HCT116 (cell line): ENCODE results near the gene TUBGCP5. TPM values are rescaled to one million over a fixed set of nuclear protein-coding genes. Genes with fewer than 3 reads are reported as not detected.

Source experiments
- ATAC-seq: fragments of 200-7000 bp; cut with Tn5 transposase; 2 replicates; pipeline ENCODE4 v1.9.1; 2020; ENCODE audit warnings: mild to moderate bottlenecking, moderate library complexity
- BruUV-seq: library from RNA; stranded (reverse); fragments of 400-500 nt; replicated peaks from 2 replicates; lab custom pipeline; 2021; lab: Mats Ljungman, UMichigan
- CTCF ChIA-PET: fragments of 300-600 bp; sonication (Branson Sonifier 250); formaldehyde crosslinking; loops from one replicate; lab custom pipeline; 2021; ENCODE audit warnings: antibody characterized with exemption; lab: Charles Lee
- POLR2A ChIA-PET: fragments of 300-600, 350-600 bp; sonication (Branson Sonifier 250); formaldehyde crosslinking; loops from one replicate; lab custom pipeline; 2021; ENCODE audit warnings: antibody characterized with exemption; lab: Charles Lee
- RAD21 ChIA-PET, 2 experiments: fragments of 300-600 bp; sonication (Branson Sonifier 250); formaldehyde crosslinking; loops; one replicate each; lab custom pipeline; 2023; ENCODE audit warnings: low total read pairs in 2 of 2; ENCODE audit not compliant: uncharacterized antibody in 2 of 2, unreplicated experiment in 2 of 2, low non-redundant PET in 1 of 2; lab: Charles Lee
- DNase-seq: peaks from one replicate; pipeline ENCODE4 v3.0.0-alpha.2; 2010; ENCODE audit warnings: low read depth, low spot score
- H2AFZ ChIP-seq: fragments of 200-600 bp; shearing (Covaris generic), sonication (generic); 2 replicates; pipeline ENCODE4 v1.6.1; 2017; ENCODE audit warnings: low read depth, mixed run types, mixed read lengths, antibody characterized with exemption, low read length; ENCODE audit not compliant: poor library complexity, severe bottlenecking
- H3K27ac ChIP-seq: 2 replicates; pipeline ENCODE4 v1.5.1; 2012; ENCODE audit warnings: low read depth, low read length
- H3K27me3 ChIP-seq: fragments of 200-600 bp; sonication (generic); 2 replicates; pipeline ENCODE4 v1.6.1; 2016; ENCODE audit warnings: mixed run types, low read length, mixed read lengths; ENCODE audit not compliant: insufficient read depth
- H3K36me3 ChIP-seq, 2 experiments: fragments of 200-500 bp in 1 of 2; fragments of 200-600 bp in 1 of 2; sonication (Bioruptor generic) in 1 of 2; sonication (generic) in 1 of 2; 2 replicates each; pipeline versions ENCODE4 v1.5.1 to v1.6.1; 2014 to 2016; ENCODE audit warnings: low read length in 2 of 2, inconsistent platforms in 1 of 2, mixed read lengths in 1 of 2, mixed run types in 1 of 2; ENCODE audit not compliant: insufficient read depth in 2 of 2, control insufficient read depth in 1 of 2
- H3K4me1 ChIP-seq, 2 experiments: fragments of 200-600 bp in 1 of 2; sonication (generic) in 1 of 2; 2 replicates each; pipeline versions ENCODE4 v1.5.1 to v1.6.1; 2012 to 2017; ENCODE audit warnings: low read length in 2 of 2, inconsistent platforms in 1 of 2, mild to moderate bottlenecking in 1 of 2, mixed read lengths in 1 of 2, mixed run types in 1 of 2, moderate library complexity in 1 of 2; ENCODE audit not compliant: insufficient read depth in 2 of 2, control insufficient read depth in 1 of 2
- H3K4me2 ChIP-seq: fragments of 200-600 bp; sonication (generic); 2 replicates; pipeline ENCODE4 v1.6.1; 2017; ENCODE audit warnings: mixed run types, low read length, mixed read lengths
- H3K4me3 ChIP-seq, 2 experiments: fragments of 200-600 bp in 1 of 2; sonication (generic) in 1 of 2; replicated peaks in 1 of 2; 2 replicates each; pipeline ENCODE4 v1.5.1; 2011 to 2016; ENCODE audit warnings: low read length in 2 of 2, control low read depth in 1 of 2, low read depth in 1 of 2, mild to moderate bottlenecking in 1 of 2, mixed read lengths in 1 of 2, mixed run types in 1 of 2
- H3K79me2 ChIP-seq: fragments of 200-600 bp; sonication (generic); 2 replicates; pipeline ENCODE4 v1.6.1; 2017; ENCODE audit warnings: mild to moderate bottlenecking, mixed run types, low read length, moderate library complexity, mixed read lengths; ENCODE audit not compliant: insufficient read depth
- H3K9ac ChIP-seq: fragments of 200-600 bp; sonication (generic); 2 replicates; pipeline ENCODE4 v1.6.1; 2016; ENCODE audit warnings: low read length, mixed read lengths
- H3K9me2 ChIP-seq: fragments of 200-600 bp; sonication (generic), shearing (Covaris generic); 2 replicates; pipeline ENCODE4 v1.6.1; 2017; ENCODE audit warnings: mixed run types, mild to moderate bottlenecking, moderate library complexity; ENCODE audit not compliant: insufficient read depth
- H3K9me3 ChIP-seq, 2 experiments: fragments of 200-500 bp in 1 of 2; fragments of 200-600 bp in 1 of 2; sonication (Bioruptor generic) in 1 of 2; sonication (generic) in 1 of 2; 2 replicates each; pipeline ENCODE4 v1.6.1; 2014 to 2017; ENCODE audit warnings: low read length in 2 of 2, mixed read lengths in 2 of 2, inconsistent platforms in 1 of 2, low read depth in 1 of 2, mild to moderate bottlenecking in 1 of 2, mixed run types in 1 of 2, moderate library complexity in 1 of 2; ENCODE audit not compliant: control insufficient read depth in 1 of 2, insufficient read depth in 1 of 2
- H4K20me1 ChIP-seq: fragments of 200-600 bp; sonication (generic), shearing (Covaris generic); 2 replicates; pipeline ENCODE4 v1.6.1; 2017; ENCODE audit warnings: mixed run types, mild to moderate bottlenecking, moderate library complexity; ENCODE audit not compliant: insufficient read depth
- RAD21 ChIP-seq: IDR thresholded peaks from 2 replicates; pipeline ENCODE4 v1.6.1; 2012; ENCODE audit warnings: low read depth, mild to moderate bottlenecking
- ZFX ChIP-seq: fragments of 450-650 bp; IDR thresholded peaks from 2 replicates; pipeline ENCODE4 v1.6.1; 2017
- intact Hi-C: fragments of 100-400 bp; cut with micrococcal nuclease; formaldehyde crosslinking; loops from 2 replicates; pipeline ENCODE4 v1.10.0; 2022
- total RNA-seq: library from RNA; stranded (reverse); gene quantifications from one replicate; pipeline ENCODE4 v1.2.1, GENCODE V29; 2021; ENCODE audit not compliant: unreplicated experiment
- TF ChIP-seq, protein P1 (sequence below): IDR thresholded peaks from 2 replicates; pipeline ENCODE4 v1.6.1; 2012
- TF ChIP-seq, protein P2 (sequence below), 3 experiments: fragments of 200-600 bp in 1 of 3; sonication (generic) in 1 of 3; IDR thresholded peaks in 2 of 3; conservative IDR thresholded peaks in 1 of 3; 2 replicates each; pipeline ENCODE4 v1.5.1; 2012 to 2017; ENCODE audit warnings: low read depth in 2 of 3, low read length in 2 of 3, antibody characterized with exemption in 1 of 3, borderline replicate concordance in 1 of 3, control low read depth in 1 of 3, mild to moderate bottlenecking in 1 of 3, mixed read lengths in 1 of 3, mixed run types in 1 of 3, moderate library complexity in 1 of 3; ENCODE audit not compliant: insufficient read depth in 1 of 3

The TUBGCP5 gene
- total RNA-seq, 1 experiment from 2014 or later = 17.9 TPM

DNA sequence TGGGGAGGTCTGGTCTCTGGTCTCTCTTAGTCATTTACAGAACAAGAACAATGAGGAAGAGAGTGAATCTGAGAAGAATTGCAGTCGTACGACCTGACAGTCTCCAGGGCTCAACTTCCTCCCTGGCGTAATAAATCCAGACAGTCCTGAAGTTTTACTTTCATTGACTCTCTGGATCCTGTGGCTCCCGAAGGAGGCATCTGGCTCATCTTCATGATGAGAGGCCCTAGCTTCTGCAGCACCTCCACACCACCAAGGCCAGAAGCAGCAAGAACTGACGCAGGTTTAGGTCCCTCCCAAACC lies 47.4 kb downstream of the TUBGCP5 start (continued):
- TF ChIP-seq, protein P1, sequence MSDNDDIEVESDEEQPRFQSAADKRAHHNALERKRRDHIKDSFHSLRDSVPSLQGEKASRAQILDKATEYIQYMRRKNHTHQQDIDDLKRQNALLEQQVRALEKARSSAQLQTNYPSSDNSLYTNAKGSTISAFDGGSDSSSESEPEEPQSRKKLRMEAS = no peak

DNA sequence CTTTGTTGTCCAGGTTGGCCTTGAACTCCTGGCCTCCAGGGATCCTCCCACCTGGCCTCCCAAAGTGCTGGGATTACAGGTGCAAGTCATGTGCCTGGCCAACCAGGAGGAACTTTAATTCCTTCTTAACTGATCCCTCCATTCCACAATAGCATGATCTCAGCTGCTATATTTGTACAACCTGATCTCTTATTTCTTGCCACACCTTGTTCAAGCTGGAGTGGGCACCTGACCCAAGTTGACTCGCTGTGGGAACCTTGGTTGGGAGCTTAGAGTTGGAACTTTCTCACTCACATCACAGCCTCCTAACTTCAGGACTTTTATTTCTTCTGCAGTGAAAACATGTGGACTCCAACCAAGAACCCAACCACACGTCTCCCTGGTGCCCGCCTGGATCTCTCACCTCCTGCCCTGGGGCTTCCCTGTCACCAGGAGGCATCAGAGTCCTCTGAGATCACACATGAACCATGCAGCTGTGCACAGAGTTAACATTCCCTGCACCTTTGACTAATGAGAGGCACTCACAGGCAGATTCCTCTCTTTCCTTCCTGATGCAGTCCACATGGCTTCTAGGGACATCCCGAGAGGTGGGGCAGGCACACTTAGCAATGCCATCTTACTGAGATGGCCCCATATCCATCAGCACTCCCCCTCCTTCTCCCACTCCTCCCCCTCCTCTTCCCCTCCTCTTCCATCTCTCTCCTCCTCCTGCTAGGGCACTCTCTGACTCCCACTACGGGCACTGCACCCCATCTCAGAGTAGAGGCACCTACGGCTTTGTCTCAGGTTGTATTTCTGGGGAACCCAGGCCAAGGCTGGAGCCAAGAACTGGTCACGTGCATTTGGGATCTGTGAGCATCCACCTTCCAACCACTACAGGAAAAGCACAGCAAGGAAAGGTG lies 49.5 kb downstream of the TUBGCP5 start:
- ATAC-seq = 0 out of 2 replicates have a peak, but pooled peaks have one; percentile 54
- H3K36me3 ChIP-seq = no peaks in the 10 kb centered on the region; a peak in 2 of 4 replicates
- H4K20me1 ChIP-seq = no peaks in the 10 kb centered on the region
- BruUV-seq = no TSS peak
- no peak overlapping the region for H3K4me3 ChIP-seq
- no peak overlapping the region for H2AFZ ChIP-seq
- no peak overlapping the region for H3K9ac ChIP-seq
- H3K9me2 ChIP-seq = no peaks in the 10 kb centered on the region
- no peaks in the 10 kb centered on the region for H3K27me3 ChIP-seq
- no peaks in the 10 kb centered on the region for H3K4me1 ChIP-seq
- no peak overlapping the region for H3K27ac ChIP-seq
- no peaks in the 10 kb centered on the region for H3K79me2 ChIP-seq
- DNase-seq = no peak
- no peaks in the 10 kb centered on the region for H3K9me3 ChIP-seq
- intact Hi-C loops = no loop called here
- ChIA-PET RAD21 (no interaction called here), POLR2A (no interaction called here), CTCF (no interaction called here)
- H3K4me2 ChIP-seq = no peak overlapping the region
- TF ChIP-seq ZFX (no peak), RAD21 (0 out of 2 replicates have a peak, but pooled peaks have one; percentile 16)
- TF ChIP-seq, protein P2, sequence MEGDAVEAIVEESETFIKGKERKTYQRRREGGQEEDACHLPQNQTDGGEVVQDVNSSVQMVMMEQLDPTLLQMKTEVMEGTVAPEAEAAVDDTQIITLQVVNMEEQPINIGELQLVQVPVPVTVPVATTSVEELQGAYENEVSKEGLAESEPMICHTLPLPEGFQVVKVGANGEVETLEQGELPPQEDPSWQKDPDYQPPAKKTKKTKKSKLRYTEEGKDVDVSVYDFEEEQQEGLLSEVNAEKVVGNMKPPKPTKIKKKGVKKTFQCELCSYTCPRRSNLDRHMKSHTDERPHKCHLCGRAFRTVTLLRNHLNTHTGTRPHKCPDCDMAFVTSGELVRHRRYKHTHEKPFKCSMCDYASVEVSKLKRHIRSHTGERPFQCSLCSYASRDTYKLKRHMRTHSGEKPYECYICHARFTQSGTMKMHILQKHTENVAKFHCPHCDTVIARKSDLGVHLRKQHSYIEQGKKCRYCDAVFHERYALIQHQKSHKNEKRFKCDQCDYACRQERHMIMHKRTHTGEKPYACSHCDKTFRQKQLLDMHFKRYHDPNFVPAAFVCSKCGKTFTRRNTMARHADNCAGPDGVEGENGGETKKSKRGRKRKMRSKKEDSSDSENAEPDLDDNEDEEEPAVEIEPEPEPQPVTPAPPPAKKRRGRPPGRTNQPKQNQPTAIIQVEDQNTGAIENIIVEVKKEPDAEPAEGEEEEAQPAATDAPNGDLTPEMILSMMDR (IDR thresholded peaks at IDR 0.05 in 2 of 3, conservative IDR thresholded peaks at IDR 0.05 in 1 of 3; ENCODE audit: borderline replicate concordance in 1 of 3, insufficient read depth in 1 of 3, low read depth in 2 of 3, low read length in 2 of 3) = 0 out of 6 replicates have a peak, but pooled peaks of 1 of the 3 experiments have one; percentile 9
